Fibroblast of the conjunctiva (primary cell): ENCODE results near the gene TSPAN15.

Source experiments
- DNase-seq: peaks from one replicate; pipeline ENCODE4 v3.0.0-alpha.2; 2010; ENCODE audit warnings: low read depth

Gene TSPAN15

DNA sequence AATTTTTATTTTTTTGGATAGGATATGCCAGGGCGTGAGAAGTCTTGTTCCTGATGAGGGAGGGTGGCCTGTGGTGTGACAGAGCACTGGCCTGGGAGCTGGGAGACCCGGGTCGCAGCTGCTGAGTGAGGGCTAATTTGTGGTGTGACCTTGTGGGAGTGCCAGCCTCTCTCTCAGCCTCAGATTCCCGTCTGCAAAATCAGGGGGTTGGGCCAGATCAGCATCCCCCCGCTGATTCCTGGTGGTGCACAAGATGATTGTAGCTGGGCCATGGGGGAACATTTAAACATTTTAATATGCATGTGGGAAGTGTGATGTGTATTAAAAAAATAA, 14.9 kb downstream of the TSPAN15 start:
- DNase-seq: no peak

DNA sequence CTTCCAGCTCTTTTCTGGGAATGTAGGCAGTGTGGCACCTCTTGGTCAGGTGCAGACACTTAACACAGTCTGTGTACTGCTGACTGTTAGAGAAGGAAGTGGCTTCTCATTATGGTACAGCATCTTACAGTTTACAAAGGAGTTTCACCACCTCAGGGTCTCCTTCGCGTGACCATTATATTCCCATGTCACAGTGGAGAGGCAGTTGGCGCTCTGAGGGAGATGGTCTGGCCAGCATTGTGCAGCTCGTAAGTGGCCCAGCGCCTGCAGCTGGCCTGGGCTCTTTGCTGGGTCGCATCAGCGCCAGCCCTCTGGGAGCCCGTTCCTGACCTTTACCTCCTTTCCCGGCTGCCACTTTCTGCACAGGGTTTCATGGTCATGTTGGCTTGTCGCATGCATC, 15.4 kb downstream of the TSPAN15 start:
- no peak for DNase-seq

DNA sequence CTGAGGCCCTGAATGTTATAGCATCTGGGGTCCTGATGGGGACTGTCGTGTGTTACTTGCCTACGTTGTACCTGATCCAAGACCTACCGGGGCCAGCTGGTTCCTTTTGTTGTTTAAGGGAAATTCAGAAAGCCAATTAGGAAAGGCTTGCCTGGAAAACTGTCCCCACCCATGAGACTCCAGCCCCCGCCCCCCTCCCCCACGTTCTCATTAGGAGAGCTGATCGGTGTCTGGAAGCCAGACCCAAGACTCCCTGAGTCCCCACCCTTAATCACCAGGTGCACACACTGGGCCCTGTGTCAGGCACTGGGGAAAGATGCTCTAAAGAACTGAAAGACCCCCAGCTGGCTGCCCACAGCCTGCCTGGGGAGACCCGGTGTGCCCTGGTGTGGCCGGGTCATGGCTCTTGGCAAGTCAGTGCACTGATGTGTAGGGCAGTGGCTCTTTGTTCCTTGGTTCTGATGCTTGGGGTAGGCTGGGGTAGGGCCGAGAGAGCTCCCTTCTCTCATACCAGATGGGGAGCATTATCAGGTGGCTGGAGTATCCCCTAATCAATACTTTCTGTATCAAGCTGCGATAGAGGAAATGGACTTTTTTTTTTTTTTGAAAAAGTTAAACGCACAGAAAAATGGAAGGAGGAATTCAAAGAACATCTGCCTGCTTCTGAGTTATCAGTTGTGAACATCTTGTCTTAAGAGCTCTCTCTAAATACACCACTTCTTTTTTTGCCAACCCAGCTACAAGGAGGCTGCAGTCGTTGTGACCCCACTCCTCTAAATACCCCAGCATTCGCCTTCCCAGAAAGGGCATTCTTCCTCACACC, 16.9 kb downstream of the TSPAN15 start:
- no peak for DNase-seq

DNA sequence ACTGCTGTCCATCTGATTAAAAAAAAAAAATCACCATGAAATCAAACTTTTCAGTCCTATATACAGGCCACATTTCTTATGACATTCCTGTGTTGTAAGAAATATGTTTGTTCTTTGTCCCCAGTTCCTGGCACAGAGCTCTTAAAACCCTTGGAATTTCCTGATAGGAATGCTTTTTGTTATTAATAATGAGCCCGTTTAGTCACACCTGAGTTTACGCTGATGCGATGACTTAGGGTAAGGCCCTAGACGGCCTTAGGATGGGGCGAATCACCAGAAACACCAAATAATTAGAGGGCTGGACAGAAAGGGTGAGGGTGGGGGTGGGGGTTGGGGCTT, 17.5 kb downstream of the TSPAN15 start:
- DNase-seq: no peak

DNA sequence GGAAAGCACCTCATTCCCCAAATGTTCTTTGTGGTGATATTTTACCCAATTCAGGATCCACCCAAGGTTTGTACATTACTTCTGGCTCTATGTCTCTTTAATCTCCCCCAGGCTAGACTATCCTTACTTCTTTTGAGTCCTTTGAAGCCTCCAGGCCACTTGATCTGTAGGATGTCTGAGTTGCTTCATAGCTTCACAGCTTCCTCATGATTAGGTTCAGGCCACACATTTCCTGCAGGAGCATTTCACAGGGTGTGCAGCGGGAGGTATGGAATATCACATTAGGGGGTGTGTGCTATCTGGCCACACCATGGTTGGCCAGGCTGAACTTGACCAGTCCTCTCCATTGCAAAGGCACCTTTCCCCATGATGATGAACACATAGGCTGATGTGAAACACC, 18.7 kb downstream of the TSPAN15 start:
- no peak for DNase-seq

DNA sequence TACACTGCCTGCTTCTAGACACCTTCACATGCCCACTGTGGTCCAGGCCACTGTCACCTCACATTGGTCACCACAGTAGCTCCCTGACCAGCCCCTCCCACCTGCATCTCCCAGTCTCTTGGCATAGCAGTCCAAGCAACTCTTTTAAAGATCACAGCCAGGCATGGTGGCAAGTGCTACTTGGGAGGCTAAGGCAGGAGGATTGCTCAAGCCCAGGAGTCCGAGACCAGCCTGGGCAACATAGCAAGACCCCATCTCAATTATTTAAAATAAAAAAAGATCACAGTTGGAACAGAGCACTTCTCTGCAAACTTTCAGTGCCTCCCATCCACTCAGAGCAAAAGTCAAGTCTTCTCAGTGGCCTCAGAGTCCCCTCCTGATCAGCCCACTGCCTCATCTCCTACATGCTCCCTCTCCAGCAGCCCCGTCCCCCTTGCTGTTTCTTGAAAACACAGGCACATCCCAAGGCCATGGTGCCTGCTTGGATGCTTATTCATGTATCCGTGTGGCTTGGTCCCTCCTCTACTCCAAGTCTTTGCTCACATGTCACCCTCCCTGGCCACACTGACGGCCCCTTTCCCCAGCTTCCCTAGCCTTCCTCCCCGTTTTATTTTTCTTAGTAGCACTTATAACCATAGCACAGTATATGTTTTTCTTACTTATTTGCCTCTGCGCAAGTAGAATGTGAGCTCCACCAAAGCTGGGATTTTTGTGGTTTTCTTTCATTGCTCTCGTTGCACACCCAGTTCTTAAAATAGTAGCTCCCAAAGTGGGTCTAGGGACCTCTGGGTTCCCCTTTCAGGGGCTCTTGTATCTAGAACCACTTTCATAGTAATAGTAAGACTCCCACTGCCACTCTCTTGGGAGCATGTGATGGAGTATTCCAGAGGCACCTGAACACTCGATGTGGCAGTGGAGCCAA, 19.5 kb downstream of the TSPAN15 start:
- no peak for DNase-seq

DNA sequence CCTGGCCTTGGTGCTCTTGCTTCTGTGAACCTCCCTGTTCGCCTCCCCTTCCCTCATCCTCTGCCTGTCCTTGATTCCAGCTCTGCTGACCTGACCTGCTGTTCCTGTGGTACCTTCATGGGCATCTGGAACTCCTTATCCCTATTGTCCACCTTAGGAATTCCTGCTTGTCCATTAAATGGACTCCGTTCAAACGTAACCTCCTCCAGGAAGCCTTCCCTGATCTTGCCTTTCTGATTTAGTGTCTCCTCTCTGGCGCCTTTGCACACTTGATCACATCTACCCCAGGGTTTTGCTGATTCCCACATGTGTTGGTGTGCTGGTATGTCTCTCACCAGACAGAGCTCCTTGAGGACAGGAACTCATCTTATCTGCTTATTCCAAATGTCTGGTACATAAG, 20.9 kb downstream of the TSPAN15 start:
- DNase-seq: no peak

DNA sequence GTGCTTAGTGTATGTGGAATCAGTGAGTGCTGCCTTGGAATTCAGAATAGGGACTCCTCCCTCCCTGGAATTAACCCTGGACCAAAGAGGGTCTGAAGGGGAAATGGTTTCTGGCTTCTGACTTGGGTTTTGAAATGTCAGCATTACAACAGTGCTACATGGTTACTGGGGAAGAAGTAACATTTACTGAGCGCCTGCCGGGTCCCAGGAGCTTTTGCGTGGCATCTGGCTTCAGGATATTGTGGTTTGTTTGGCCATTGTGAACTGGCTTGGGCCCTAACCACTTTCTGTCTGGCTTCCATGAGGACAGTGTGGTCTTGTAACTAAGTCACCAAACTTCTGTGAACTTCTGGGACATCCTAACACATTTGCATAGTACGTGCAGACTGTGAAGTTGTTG, 21.3 kb downstream of the TSPAN15 start:
- DNase-seq: no peak

DNA sequence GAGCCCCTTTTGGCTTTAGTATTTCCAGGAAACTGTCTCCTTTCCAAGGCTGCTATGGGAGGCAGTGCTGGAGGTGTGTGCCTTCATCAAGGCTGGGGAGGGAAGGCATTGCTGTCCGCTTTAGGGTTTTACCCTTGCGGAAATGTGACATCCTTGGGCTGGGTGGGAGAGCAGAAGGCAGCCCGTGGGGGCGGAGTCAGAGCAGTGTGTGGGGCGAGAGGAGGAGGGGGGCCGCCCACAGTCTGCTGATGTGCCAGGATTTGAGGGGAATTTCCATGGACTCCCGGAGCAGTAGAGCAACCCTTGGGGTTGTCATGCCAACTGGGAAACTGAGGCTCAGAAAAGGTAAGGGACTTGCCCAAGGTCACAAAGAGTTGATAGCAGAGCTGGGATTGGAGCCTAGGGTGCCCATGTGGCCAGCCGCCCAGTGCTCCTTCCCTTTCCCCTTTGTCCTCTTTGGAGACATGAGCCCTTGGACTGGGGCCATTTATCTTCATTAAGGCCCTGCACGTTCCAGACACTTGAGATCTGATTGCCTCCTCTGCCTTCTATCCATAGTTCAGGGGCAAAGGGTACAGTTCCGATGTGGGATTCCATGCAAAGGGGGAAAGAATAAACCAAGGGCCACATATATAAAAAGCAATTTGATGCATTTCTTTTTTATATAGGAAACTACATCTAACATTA, 22.2 kb downstream of the TSPAN15 start:
- DNase-seq: no peak

DNA sequence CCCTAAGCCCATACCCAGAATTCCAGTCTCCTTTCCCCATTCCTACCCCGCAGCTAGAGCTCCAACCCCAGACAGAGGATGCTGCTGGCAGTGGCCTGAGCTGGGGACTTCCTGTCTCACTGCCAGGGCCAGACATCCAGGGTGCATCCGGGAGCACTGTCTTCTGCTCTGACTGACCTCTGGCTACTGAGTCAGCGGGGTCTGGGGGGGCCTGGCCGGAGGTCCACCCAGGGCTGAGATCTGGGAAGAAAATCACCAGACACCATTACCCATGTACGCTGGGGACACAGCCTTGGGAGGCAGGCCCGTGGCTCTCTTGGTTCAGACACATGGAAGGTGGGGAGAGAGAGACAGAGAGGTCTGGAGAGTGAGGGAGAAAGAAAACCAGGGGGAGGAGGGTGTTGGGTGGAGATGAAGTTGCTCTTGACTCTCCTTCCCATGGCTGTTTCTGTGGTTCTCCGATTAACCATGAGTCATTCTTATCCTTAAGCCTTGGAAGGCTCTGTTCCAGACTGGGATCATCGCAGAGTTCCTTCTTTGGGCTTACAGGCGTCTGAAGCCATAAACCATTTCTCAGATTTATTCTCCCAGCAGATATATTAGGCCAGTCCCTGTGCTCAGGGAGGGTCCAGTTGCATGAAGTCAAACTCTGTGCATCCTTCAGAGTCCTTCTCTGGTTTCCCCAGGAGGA, 23.6 kb downstream of the TSPAN15 start:
- peak; percentile 14 for DNase-seq

DNA sequence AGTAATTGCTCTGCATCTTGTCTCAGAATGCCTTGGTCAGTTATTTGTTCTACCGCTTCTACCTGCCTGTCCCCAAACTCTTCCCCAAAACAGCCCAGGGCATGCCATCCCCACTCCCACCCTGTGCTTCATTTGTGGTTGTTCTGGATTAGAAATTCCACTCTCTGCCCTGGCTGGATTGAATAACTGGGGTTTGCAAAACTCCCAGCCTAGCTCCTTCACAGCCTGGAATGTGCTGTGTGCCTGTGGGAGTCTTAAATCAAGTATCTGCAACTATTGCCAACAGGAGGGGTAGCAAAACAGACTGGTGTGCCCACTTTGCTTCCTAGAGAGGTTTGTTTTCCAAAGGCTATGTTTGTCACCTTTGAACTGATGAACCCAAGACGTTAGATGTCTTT, 24.2 kb downstream of the TSPAN15 start:
- no peak for DNase-seq

DNA sequence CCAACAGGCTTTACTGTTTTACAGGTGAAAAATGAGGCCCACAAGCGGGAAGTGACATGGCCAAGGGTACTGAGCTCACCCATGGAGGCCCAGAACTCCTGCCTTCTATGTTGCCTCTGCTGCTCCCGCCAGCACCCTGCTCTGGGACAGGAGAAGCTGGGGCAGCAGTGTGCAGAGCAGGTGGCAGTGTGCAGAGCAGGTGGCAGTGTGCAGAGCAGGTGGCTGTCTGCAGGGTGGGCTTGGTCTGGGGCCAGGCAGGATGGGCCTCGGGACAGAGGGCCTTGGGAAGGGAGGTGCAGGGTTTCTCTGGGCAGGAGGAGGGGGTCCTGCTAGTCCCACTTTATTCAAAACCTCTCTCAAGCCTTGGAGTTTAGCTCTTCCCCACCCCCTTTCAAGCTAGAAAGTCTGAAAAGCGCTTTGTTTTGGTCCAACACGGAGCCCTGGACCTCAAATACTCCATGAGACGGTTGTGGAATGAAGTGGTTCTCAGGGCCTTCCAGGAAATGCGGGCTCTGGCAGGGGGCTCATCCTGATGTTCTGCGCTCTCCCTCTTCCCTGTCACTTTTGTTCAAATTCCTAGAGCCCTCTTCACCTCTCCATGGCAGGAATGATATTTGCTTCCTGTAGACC, 26.8 kb downstream of the TSPAN15 start:
- DNase-seq: no peak

DNA sequence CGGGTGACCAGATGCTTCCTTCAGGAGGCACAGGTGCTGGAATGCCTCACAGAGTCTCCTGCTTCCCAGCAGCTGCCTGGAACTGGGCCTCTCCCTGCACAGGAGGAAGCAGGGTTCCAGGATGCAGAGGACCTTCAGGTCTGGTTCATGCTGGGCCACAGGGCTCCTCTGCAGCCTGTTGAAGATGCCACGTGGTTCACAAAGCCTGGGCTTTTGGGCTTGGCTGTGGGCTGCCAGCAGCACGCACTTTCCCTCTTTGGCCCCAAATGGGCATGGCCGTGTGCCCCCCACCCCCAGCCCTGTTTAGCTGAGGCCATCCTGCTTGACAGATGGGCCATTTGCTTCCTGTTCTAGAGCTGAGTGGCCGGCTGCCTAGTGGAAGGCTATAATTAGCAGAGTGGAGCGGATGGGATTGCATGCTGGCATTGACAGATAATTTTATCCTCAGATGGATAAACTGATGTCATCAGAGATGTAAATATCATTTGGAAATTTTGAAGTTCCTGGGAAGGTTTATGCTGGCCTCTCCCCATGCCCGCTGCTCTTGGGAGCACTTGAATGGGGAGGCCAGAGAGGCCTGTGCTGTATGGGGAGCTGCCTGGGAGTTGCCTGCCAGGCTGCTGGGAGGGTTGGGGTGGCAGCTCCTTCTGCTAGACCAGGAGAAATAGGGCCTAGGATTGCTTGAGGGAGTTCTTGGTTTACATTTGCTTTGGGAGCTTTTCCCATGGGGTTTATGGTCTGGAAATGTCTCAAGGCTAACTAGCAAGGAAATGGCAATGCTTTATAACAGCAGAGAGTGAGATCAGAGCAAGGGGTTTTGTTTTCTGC, 28.2 kb downstream of the TSPAN15 start:
- no peak for DNase-seq

DNA sequence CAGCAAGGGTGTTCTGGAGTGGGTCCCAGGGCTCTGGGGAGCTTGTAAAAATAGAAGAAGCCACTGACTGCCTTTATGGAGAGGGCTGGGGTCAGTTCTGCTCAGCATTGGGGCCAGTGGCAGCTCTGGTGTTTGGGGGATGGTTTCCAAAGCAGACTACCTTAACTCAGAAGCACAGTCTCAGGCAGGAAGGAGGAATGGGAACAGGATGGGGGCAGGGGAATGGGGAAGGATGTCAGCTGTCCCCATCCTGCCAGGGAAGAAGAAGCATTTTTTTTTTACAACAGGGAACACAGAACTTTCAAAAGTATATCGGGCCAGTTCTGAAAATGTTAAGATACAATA, 28.8 kb downstream of the TSPAN15 start:
- no peak for DNase-seq

DNA sequence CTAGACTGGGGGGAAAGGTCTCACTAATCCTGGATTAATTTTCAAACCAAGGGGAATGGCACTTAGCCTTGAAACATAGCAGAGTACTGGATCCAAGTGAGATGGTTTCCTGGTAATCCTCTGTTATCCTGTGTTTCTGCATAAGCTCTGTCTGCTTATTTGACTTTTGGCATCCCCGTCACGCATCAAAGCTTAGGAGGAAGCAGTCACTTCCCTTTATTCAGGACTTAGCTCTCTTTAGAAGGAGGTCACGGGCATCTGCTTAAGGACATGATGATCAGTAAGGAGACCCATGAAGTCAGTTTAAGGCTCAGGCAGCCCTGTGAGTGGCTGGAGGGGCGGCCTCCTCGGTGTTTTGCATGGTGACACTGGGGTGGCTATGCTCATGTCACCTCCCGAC, 30.0 kb downstream of the TSPAN15 start:
- no peak for DNase-seq

DNA sequence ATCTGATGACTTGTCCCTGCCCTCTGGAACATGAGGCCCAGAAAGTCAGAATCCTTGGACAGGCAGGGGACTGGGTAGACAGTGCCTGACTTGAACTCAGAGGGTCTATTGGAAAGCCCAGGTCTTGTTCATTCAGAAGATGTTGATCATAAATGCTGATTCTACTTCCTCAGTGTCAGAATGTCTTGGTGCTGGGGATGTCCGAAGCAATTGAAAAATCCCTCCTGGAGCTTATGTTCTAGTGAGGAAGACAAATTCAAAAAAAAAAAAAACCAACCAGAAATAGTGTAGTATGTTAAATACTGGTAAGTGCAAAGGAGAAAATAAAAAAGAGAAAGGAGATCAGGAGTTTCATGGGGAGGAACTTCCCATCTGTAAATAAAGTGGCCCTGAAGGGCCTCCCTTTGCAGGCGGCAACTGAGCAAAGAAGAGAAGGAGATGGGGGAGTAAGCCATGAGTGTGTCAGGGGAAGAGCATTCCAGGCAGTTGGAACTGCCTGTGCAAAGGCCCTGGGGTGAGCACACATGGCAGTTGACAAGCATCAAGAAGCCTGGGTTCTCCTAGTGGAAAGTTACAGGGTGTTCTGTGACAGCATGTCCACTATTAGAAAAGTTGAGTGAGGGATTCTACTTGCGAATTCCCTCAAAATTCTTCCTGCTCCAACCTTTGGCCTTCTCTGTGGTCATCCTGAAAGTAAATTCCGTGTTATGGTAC, 30.7 kb downstream of the TSPAN15 start:
- DNase-seq: no peak

DNA sequence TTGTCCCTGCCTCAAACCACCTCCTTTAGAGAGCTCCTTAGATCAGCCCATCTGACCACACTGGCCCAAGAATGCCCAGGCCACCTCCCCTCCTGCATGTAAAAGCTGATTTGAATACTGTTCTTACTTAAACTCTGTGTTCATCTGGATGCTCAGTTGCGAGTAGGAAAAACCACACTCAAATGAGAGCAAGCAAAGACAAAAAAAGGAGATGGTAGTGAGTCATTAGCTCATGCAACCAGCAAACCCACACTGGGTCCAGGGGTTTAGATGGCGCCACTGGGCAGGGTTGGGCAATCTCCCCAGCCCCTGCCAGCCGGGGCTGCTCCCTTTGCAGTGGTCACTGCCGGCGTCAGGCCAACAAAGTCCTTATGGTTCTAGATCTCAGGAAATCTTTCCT, 32.7 kb downstream of the TSPAN15 start:
- DNase-seq: no peak

DNA sequence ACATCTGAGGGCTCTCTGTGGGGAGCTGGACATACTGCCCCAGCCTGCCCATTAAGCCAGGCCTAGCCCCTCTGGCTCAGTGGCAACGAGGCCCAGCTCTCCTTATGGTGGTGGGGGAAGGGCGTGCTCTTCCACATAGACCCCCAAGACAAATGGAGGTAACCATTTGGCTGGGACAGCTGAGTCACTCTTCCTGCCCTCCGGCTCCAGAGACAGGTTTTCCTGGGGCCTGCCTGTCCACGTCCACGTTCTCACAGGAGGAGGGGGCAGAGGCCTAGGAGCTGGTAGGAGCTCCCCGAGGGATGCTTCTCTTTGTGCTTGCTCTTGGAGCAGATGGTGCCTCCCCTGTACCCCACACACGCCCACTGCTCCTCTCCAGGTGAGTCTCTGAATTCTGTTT, 33.5 kb downstream of the TSPAN15 start:
- DNase-seq: no peak

DNA sequence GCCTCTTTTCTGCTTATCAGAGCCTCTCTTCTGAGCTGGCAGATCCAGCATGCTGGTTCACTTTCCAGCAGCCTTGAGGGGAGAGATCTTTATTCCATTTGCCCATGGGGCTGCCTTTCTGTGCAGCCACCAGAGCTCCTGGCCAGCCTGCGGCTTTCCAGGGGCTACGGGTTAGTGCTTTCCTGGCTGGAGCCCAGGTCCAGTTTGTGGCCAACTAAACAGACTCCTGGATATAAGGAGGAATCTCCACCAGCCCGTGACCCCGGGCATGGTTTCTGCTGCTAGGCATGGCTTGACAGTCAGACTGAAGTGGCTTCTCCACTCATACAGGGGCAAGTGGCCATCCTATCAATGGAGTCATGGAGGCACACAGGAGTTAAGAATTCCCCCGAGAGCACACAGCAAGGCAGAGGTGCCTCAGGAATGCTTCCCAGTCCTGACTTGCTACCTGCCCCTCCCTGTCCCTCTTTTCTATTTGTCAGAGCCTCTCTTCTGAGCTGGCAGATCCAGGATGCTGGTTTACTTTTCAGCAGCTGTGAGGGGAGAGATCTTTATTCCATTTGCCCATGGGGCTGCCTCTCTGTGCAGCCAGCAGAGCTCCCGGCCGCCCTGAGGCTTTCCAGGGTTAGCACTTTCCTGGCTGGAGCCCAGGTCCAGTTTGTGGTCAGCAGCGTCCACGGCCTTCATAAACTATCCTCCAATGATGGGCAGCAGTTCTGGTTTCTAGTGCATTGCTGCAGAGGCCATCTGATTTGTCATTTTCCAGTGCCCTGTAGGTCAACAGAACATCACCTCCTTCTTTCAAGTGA, 35.9 kb downstream of the TSPAN15 start:
- DNase-seq: no peak
